Measurements from ENCODE around the gene CFAP77. TPM values are rescaled to one million over a fixed set of nuclear protein-coding genes. Genes with fewer than 3 reads are reported as not detected.

CFAP77 gene
- total RNA-seq, 1 experiment from 2014 or later = 1.6 TPM

DNA sequence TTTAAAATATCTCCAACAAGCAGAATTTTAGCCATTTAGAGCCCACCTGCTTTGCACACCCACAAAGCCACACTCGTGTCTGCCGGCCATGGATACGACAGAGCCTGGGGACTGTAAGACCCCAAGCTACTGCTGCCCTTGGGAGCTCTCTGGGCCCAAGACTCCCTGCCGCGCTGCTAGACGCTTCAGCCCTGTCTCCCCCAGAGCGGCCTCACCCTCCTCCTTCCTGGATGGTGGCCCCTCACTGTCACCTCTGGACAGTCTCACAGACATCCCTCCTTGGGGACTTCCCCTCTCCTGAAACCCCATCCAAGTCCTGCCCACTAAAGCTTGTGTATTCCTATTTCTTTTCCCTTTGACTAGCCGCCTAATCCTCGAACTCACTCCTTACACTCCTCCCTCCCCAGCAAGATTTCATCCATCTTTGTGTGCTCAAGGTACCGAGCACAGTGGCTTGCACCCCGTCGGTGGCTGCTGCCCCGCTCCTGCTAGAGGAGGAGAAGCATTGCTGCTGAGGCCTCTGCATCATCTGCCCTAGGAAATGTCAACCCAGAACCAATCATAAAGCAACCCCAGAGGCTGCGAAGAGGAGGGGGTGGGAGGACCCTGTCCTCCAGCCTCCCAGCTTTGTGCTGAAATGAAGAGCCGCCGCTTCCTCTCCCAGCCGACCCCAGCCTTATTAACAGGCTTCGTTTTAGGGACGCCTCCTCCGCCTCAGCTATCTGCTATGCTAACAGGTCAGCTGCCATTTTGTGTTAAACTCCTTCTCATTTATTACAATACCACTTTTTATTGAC, 71.2 kb downstream of the CFAP77 start:
- Histone ChIP-seq H3K36me3 (replicated peaks; ENCODE audit: control insufficient read depth, insufficient read depth, low read length) (no peaks in the 10 kb centered on the region), H3K4me3 (ENCODE audit: insufficient read depth, low read depth, low read length) (no peak overlapping the region), H3K27me3 (ENCODE audit: control insufficient read depth, insufficient read depth, low read length) (no peaks in the 10 kb centered on the region)
- DNase-seq = peak; percentile 71

DNA sequence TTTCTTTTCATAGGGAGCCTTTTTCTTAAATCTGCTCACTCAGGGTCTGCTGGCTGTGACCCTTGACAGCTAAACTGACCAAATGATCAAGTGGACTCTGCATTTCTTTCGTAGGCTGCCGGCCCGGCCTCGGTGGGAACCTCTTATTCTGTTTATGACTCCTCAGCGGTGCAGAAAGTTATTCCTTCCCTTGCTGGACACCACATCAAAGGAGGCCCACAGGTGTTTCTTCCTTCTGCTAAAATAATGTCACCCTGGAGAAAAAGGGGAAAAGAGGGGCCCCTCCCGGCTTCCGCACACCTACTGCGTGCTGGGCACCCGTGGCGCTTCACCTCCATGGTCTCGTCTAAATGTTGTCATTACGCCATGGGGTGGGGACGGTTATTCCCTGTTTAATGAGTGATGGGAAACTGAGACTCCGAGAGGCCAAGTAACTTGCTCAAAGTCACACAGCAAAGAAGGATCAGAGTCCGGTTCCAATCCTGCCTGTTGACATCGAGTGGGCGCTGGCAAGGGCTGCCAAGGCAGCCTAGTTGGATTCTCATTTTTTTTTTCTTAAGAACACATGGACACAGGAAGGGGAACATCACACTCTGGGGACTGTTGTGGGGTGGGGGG, 72.3 kb downstream of the CFAP77 start:
- Histone ChIP-seq H3K4me3 (ENCODE audit: insufficient read depth, low read depth, low read length) (no peak overlapping the region), H3K27me3 (ENCODE audit: control insufficient read depth, insufficient read depth, low read length) (no peaks in the 10 kb centered on the region), H3K36me3 (replicated peaks; ENCODE audit: control insufficient read depth, insufficient read depth, low read length) (no peaks in the 10 kb centered on the region)
- no peak for DNase-seq

DNA sequence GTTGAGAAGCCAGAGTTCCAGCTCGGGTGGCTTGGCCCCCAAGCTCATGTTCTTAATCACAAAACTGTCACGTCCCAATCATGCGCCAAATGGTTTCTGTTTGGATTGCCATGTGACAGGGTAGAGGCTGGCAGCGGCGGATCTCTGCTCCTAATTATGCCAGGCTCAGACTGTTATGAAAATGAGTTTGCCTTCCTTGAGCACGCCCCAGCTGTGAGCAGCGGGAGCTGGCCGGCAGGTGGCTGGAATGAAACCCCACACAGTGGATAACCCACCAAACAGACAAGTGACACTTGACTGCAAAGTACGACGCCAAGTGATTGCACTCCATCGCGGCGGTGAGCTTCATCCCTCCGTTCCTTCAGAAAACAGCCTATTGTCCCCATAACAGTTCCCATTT, 75.4 kb downstream of the CFAP77 start:
- no peaks in the 10 kb centered on the region for H3K27me3 ChIP-seq (ENCODE audit: control insufficient read depth, insufficient read depth, low read length)
- no peaks in the 10 kb centered on the region for H3K36me3 ChIP-seq (replicated peaks; ENCODE audit: control insufficient read depth, insufficient read depth, low read length)
- peak; percentile 62 for DNase-seq
- H3K4me3 ChIP-seq (ENCODE audit: insufficient read depth, low read depth, low read length) = no peak overlapping the region

DNA sequence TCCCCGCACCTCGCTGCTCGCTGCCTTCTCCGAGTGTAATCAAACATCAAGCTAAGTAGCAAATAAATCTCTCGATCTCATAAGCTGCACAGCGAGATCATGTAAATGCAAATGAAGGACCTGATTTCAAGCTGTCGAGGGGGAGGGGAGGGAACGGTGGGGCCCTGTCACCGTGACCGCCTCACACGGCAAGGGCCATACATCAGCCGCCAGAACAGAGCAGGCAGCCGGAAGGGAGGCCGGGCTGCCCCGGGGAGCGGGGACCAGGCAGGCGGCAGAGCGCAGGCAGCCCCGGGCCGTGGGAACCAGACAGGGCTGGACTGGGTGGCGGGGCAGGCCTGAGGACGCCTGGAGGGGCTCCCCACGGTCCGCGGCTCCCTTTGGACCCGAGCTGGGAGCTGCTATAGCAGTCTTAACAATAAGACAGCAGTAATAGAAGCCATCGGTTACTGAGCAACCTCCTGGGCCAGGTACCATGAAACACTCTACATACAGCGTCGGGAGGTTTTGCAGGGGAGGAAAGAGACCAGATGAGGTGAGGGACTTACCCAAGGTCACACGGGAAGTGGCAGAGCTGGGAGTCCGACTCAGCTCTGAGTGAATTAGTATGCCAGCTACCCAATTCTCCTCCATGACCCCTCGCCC, 76.8 kb downstream of the CFAP77 start:
- Histone ChIP-seq H3K4me3 (ENCODE audit: insufficient read depth, low read depth, low read length) (no peak overlapping the region), H3K36me3 (replicated peaks; ENCODE audit: control insufficient read depth, insufficient read depth, low read length) (no peaks in the 10 kb centered on the region), H3K27me3 (ENCODE audit: control insufficient read depth, insufficient read depth, low read length) (no peaks in the 10 kb centered on the region)

DNA sequence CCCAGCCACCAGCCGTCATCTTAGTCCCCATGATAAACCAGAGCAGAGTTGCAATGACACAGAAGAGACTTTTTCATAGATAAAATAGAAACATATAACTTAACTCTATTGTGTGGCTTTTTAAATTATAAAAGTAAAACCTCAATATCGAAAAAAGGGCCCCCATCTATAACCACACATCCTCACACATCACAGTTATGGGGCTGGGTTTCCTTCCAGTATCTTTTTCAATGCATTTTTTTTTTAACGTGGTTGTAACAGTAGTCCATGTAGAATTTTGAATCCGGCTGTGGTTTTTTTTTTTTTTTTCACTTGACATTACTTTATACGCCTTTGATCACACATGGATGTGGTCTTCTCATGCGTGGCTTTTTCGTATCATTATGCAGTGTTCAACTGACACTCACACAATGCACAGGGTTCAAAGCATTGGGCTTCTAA, 77.4 kb downstream of the CFAP77 start:
- Histone ChIP-seq H3K27me3 (ENCODE audit: control insufficient read depth, insufficient read depth, low read length) (no peaks in the 10 kb centered on the region), H3K4me3 (ENCODE audit: insufficient read depth, low read depth, low read length) (no peak overlapping the region), H3K36me3 (replicated peaks; ENCODE audit: control insufficient read depth, insufficient read depth, low read length) (no peaks in the 10 kb centered on the region)
- no peak for DNase-seq

More for the DNA sequence above, 76.8 kb downstream of the CFAP77 start:
- DNase-seq = peak; percentile 88

DNA sequence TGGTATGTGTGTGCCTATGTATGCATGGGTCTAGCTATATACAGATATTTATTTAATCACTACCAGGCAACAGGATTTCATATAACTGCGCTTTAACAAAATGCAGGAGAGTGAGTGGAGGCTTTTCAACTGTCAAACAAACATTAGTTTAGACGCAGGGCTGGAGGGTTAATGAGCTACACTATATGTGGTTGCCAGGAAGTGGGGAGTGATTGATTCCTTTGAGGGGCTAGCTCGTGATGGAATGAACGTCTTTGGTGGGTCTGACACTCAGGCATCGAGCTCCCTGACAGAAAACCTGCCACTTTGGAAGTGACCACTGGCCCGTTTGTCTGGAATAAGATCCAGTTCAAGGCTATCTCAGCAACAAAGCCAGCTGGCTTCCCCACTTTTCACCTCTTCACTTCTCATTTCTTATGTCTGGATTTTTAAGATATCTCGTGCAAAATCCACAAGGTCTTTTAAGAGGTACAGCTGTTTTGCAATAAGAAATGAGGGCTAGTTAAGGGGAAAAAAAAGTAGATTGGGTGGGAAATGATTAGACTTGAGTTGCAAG, 78.0 kb downstream of the CFAP77 start:
- DNase-seq = no peak
- no peaks in the 10 kb centered on the region for H3K36me3 ChIP-seq (replicated peaks; ENCODE audit: control insufficient read depth, insufficient read depth, low read length)
- no peaks in the 10 kb centered on the region for H3K27me3 ChIP-seq (ENCODE audit: control insufficient read depth, insufficient read depth, low read length)
- no peak overlapping the region for H3K4me3 ChIP-seq (ENCODE audit: insufficient read depth, low read depth, low read length)

DNA sequence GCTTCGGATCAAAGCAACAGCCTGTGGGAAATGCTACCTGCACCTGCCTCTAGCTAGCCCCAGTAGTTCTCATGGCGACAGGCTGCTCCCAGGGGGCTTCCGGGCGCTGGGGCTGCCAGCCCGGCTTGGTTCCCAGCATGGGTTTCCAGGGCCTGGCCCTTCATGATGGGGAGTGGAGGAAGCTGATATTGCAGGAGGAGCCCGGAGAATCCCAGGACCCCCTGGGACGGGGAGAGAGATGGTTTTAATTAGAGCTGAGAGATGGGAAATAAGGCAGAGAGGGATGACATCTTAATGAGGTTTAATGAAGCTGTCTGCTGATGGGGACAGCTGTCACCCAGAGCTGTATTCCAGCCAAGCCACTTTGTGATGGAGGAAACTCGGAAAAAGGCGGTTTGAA, 78.6 kb downstream of the CFAP77 start:
- DNase-seq = peak; percentile 74
- no peaks in the 10 kb centered on the region for H3K36me3 ChIP-seq (replicated peaks; ENCODE audit: control insufficient read depth, insufficient read depth, low read length)
- no peaks in the 10 kb centered on the region for H3K27me3 ChIP-seq (ENCODE audit: control insufficient read depth, insufficient read depth, low read length)
- no peak overlapping the region for H3K4me3 ChIP-seq (ENCODE audit: insufficient read depth, low read depth, low read length)

DNA sequence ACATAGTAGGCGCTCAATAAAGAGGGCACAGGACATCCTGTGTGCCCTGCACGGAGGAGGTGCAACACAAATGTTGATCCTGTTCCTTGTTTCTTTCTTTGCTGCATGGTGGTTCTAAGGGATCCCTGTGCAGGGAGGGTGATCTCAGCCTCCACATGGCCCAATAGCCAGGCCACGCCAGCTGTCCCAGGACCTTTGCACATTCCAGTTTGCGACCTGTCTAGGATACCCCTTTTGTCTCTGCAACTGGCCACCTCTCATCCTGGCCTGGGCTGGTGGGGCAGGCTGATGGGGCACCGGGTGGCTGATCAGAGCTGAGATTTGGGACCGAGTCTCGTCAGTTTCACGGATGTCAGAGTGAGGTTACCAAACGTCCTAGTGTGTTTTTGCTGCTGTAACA, 79.5 kb downstream of the CFAP77 start:
- no peak for DNase-seq
- H3K36me3 ChIP-seq (replicated peaks; ENCODE audit: control insufficient read depth, insufficient read depth, low read length) = no peaks in the 10 kb centered on the region
- no peaks in the 10 kb centered on the region for H3K27me3 ChIP-seq (ENCODE audit: control insufficient read depth, insufficient read depth, low read length)
- H3K4me3 ChIP-seq (ENCODE audit: insufficient read depth, low read depth, low read length) = no peak overlapping the region

DNA sequence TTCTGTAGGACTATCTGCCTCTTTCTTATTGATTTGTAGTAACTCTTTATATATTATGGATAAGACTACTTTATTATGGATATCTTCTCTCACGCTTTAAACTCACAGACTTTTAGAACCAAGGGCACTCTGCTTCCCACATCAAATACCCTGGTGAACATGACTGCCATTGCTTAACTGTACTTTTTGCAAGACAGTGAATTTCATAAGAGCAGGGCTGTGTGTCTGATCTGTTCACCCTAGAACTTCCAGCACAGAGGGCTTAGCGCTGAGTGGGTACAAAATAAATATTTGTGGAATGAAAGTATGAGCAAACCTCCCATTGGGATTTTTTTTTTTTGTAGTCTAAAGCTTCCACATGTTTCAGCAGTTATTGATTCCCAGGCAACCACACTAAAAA, 84.8 kb downstream of the CFAP77 start:
- Histone ChIP-seq H3K27me3 (ENCODE audit: control insufficient read depth, insufficient read depth, low read length) (no peaks in the 10 kb centered on the region), H3K4me3 (ENCODE audit: insufficient read depth, low read depth, low read length) (no peak overlapping the region), H3K36me3 (replicated peaks; ENCODE audit: control insufficient read depth, insufficient read depth, low read length) (no peaks in the 10 kb centered on the region)
- DNase-seq = no peak

DNA sequence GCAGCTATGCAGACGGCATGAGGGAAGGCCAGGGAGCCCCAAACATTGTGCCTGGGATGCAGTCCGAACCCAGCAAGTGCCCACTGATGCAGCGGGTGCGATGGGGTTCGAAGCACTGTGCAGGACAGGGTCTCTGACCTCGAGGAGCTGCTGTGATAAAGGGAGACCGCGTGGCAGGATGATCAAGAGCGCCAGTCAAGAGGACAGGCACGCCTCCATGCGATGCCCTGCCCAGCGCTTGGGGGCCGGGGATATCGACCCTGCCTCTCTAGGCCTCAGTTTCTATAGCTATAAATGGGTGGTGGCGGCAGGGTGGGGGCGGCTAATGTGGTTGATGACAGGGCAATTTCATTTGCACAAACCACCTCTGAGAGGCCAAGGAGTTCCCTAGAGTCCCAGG, 87.7 kb downstream of the CFAP77 start:
- H3K36me3 ChIP-seq (replicated peaks; ENCODE audit: control insufficient read depth, insufficient read depth, low read length) = no peaks in the 10 kb centered on the region
- no peak for DNase-seq
- no peak overlapping the region for H3K4me3 ChIP-seq (ENCODE audit: insufficient read depth, low read depth, low read length)
- no peaks in the 10 kb centered on the region for H3K27me3 ChIP-seq (ENCODE audit: control insufficient read depth, insufficient read depth, low read length)

DNA sequence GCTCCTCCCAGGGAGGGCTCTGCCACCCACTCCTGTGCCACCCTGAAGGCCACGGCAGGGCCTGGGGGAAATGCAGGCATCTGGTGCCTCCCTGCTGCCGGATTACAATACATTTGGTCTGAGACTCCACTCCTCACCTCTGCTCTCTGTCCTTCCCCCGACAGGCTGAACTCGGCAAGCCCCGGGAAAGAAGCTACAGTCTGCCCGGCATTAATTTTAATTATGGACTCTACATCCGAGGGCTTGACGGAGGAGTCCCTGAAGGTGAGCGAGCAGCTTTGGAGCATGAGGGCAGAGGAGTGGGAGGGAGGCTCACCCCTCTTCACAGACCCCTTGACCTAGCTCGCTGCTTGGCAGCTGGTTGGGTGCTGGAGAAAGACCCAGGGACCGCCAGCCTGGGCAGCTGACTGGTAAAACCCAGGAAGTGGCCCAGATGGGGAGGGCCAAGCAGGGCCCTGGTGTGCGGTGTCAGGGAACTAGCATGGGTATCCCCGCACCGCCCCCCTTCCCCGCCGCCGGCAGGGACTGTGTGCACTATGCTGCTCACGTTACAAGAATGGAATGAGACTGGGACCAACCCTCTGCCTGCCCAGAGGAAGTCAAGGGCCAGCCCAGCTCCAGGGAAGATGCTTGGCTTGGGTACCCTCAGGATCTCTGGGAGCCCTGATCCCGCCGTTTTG, 88.7 kb downstream of the CFAP77 start:
- no peaks in the 10 kb centered on the region for H3K27me3 ChIP-seq (ENCODE audit: control insufficient read depth, insufficient read depth, low read length)

DNA sequence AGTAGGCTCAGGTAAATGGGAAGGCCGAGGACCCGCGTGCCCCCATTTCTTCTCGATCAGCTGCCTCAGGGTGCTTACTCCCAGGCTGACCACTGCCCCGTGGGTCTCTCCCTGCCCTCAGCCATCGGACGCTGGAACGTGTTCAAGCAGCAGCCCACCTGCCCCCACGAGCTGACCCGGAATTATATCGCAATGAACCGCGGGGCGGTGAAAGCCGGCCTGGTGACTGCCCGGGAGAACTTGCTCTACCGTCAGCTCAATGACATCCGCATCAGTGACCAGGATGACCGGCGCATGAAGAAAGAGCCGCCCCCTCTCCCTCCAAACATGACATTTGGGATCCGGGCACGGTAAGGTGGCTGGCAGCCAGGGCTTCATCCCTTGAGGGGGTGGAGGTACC, 89.2 kb downstream of the CFAP77 start:
- DNase-seq = no peak
- H3K36me3 ChIP-seq (replicated peaks; ENCODE audit: control insufficient read depth, insufficient read depth, low read length) = no peaks in the 10 kb centered on the region

More for the DNA sequence above, 88.7 kb downstream of the CFAP77 start:
- H3K4me3 ChIP-seq (ENCODE audit: insufficient read depth, low read depth, low read length) = no peak overlapping the region
- DNase-seq = peak; percentile 73
- no peaks in the 10 kb centered on the region for H3K36me3 ChIP-seq (replicated peaks; ENCODE audit: control insufficient read depth, insufficient read depth, low read length)

DNA sequence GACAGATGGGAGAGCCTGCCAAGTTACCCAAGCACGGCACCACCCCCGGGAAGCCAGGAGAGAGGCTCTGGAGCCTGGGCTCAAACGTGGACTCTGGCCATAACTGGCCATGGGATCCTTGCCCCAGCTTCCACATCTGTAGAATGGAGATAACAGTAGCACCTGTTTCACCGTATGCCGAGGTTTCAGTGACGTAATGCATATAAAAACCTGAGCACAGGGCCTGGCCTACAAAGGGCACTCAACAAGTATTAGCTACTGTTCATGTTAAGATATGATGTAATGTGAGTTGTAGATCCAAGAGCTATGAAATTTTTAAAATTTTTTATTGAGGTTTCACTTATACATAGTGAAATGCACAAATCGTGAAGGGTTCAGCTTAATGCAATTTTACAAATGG, 90.2 kb downstream of the CFAP77 start:
- DNase-seq = no peak
- no peaks in the 10 kb centered on the region for H3K27me3 ChIP-seq (ENCODE audit: control insufficient read depth, insufficient read depth, low read length)
- H3K4me3 ChIP-seq (ENCODE audit: insufficient read depth, low read depth, low read length) = no peak overlapping the region
- no peaks in the 10 kb centered on the region for H3K36me3 ChIP-seq (replicated peaks; ENCODE audit: control insufficient read depth, insufficient read depth, low read length)

More for the DNA sequence above, 89.2 kb downstream of the CFAP77 start:
- Histone ChIP-seq H3K4me3 (ENCODE audit: insufficient read depth, low read depth, low read length) (no peak overlapping the region), H3K27me3 (ENCODE audit: control insufficient read depth, insufficient read depth, low read length) (no peaks in the 10 kb centered on the region)

DNA sequence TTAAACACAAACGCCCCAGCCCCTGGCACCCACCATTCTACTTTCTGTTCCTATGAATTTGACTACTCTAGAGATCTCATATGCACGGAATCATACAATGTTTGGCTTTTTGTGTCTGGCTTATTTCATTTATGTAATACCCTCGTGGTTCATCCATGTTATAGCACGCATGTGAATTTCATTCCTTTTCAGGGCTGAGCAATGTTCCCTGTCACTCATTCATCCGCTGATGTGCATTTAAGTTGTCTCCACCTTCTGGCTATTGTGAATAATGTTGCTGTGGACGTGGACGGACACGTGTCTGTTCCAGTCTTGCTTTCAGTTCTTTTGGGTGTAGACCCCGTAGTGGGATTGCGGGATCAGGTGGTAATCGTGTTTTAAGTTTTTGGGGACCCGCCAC, 92.5 kb downstream of the CFAP77 start:
- no peak for DNase-seq
- Histone ChIP-seq H3K27me3 (ENCODE audit: control insufficient read depth, insufficient read depth, low read length) (no peaks in the 10 kb centered on the region; the same call in 1 of the 2 replicates), H3K36me3 (replicated peaks; ENCODE audit: control insufficient read depth, insufficient read depth, low read length) (no peaks in the 10 kb centered on the region), H3K4me3 (ENCODE audit: insufficient read depth, low read depth, low read length) (no peak overlapping the region)
